CD4-positive, alpha-beta memory T cell (primary cell): ENCODE data around the gene DIP2B. TPM values are rescaled to one million over a fixed set of nuclear protein-coding genes. Genes with fewer than 3 reads are reported as not detected.
A peak's percentile ranks its signal among the peaks of the same experiment; 100 is the strongest.
"Not testable (repeated sequence)": the region's sequence is repeated elsewhere in the genome, so short reads cannot be mapped to it uniquely, and the experiment has no call there.

Source experiments
- CTCF ChIA-PET: fragments of 350-600 bp; sonication (Branson Sonifier 250); formaldehyde crosslinking; loops from one replicate; lab custom pipeline; 2021; ENCODE audit warnings: inconsistent platforms; ENCODE audit not compliant: partially characterized antibody; lab: Charles Lee
- POLR2A ChIA-PET: fragments of 350-600 bp; sonication (Branson Sonifier 250); formaldehyde crosslinking; loops from one replicate; lab custom pipeline; 2021; ENCODE audit not compliant: partially characterized antibody; lab: Charles Lee
- DNase-seq, 5 donors: peaks; one replicate each; pipeline versions ENCODE4 v3.0.0 to v3.0.0-alpha.2; 2020 to 2022; ENCODE audit warnings: mixed read lengths in 1 of 5
- H3K27ac ChIP-seq: one replicate; pipeline ENCODE4 v1.7.0; 2013; ENCODE audit warnings: low read depth, low read length
- H3K27me3 ChIP-seq: 2 replicates; pipeline ENCODE4 v1.7.0; 2013; ENCODE audit warnings: mild to moderate bottlenecking, low read length, moderate library complexity; ENCODE audit not compliant: insufficient read depth
- H3K36me3 ChIP-seq: 2 replicates; pipeline ENCODE4 v1.7.0; 2013; ENCODE audit warnings: mild to moderate bottlenecking, low read length, moderate library complexity; ENCODE audit not compliant: insufficient read depth
- H3K4me1 ChIP-seq: 2 replicates; pipeline ENCODE4 v1.7.0; 2013; ENCODE audit warnings: mild to moderate bottlenecking, low read length, moderate library complexity; ENCODE audit not compliant: insufficient read depth
- H3K4me3 ChIP-seq, 2 donors: one replicate each; pipeline ENCODE4 v1.7.0; 2013; ENCODE audit warnings: low read length in 2 of 2, mild to moderate bottlenecking in 1 of 2
- H3K9me3 ChIP-seq, 2 donors: one replicate each; pipeline ENCODE4 v1.7.0; 2013; ENCODE audit warnings: low read length in 2 of 2, control low read depth in 1 of 2; ENCODE audit not compliant: control insufficient read depth in 1 of 2
- H3K27ac Mint-ChIP-seq, 7 donors: one replicate each; pipeline ENCODE4 v1.8.0; 2020 to 2021; ENCODE audit warnings: mixed read lengths in 7 of 7, mild to moderate bottlenecking in 6 of 7, inconsistent platforms in 3 of 7, moderate library complexity in 3 of 7
- H3K27me3 Mint-ChIP-seq, 2 donors: one replicate each; pipeline ENCODE4 v1.8.0; 2020 to 2021; ENCODE audit warnings: mixed read lengths in 2 of 2
- H3K36me3 Mint-ChIP-seq, 2 donors: one replicate each; pipeline ENCODE4 v1.8.0; 2020 to 2021; ENCODE audit warnings: mixed read lengths in 2 of 2, inconsistent platforms in 1 of 2, mild to moderate bottlenecking in 1 of 2
- H3K4me1 Mint-ChIP-seq, 4 donors: one replicate each; pipeline ENCODE4 v1.8.0; 2020 to 2021; ENCODE audit warnings: mixed read lengths in 4 of 4, mild to moderate bottlenecking in 1 of 4
- H3K4me3 Mint-ChIP-seq, 8 donors: one replicate each; pipeline ENCODE4 v1.8.0; 2020 to 2021; ENCODE audit warnings: mixed read lengths in 8 of 8, mild to moderate bottlenecking in 7 of 8, moderate library complexity in 6 of 8, inconsistent platforms in 3 of 8
- H3K9me3 Mint-ChIP-seq, 8 donors: one replicate each; pipeline ENCODE4 v1.8.0; 2020 to 2021; ENCODE audit warnings: mixed read lengths in 8 of 8, mild to moderate bottlenecking in 5 of 8, inconsistent platforms in 3 of 8, moderate library complexity in 1 of 8
- intact Hi-C: fragments of 100-400 bp; cut with micrococcal nuclease; formaldehyde crosslinking; loops from one replicate; pipeline ENCODE4 v1.15.1; 2023
- polyA plus RNA-seq, 2 donors: library from polyadenylated mRNA; unstranded; fragments of 300-500 nt; fragmentation: Illumina TruSeq; gene quantifications; one replicate each; pipeline ENCODE4 v1.2.3, GENCODE V29; 2021
- total RNA-seq, 2 experiments: library from RNA; stranded (reverse); gene quantifications; one replicate each; pipeline ENCODE4 v1.2.3, GENCODE V29; 2021

DIP2B gene
- total and polyA plus RNA-seq, 4 experiments from 2014 or later: 3.8 to 29.1 (median 20.0) TPM

DNA sequence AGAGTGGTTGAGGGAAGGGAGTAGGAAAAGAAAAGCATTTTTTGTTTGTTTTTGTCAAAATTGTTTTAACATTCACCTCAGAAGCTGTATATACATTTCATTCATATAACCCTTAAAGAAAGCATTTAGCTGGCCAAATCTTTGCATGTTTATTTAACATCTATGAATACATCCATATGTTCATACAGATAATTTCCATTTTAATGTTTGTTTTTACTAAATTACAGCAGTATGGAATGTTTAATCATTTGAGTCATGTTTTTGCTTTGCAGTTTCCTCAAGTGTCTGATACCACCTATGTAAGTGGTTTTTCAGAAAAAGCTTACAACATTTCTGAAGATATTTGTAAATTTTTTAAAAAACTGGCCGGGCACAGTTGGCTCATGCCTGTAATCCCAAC is 174.8 kb downstream of the DIP2B start:
- peaks cover 15% of the 10 kb centered on the region for H3K36me3 ChIP-seq
- Mint-ChIP-seq H3K9me3 (no peaks in the 10 kb centered on the region), H3K4me3 (no peak overlapping the region), H3K36me3 (peaks cover 54 to 72% of the 10 kb centered on the region in 2 donors), H3K27me3 (no peaks in the 10 kb centered on the region), H3K4me1 (no peaks in the 10 kb centered on the region), H3K27ac (no peak overlapping the region)
- no peaks in the 10 kb centered on the region for H3K4me1 ChIP-seq
- CTCF ChIA-PET: no interaction called here
- intact Hi-C loops: no loop called here
- no peaks in the 10 kb centered on the region for H3K27me3 ChIP-seq
- no peak overlapping the region for H3K27ac ChIP-seq
- no peaks in the 10 kb centered on the region for H3K9me3 ChIP-seq
- H3K4me3 ChIP-seq: no peak overlapping the region
- POLR2A ChIA-PET: no interaction called here
- DNase-seq: no peak

DNA sequence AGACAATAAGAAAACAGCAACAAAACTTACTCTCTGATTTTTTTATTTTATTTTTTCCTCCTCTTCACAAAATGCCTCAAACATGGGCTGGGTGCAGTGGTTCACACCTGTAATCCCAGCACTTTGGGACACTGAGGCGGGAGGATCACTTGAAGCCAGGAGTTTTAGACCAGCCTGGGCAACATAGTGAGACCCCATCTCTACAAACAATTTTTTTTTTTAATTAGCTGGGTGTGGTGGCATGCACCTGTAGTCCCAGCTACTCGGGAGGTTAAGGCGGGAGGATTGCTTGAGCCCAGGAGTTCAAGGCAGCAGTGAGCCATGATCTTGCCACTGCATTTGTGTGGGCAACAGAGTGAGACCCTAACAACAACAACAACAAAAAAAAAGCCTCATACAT is 176.3 kb downstream of the DIP2B start:
- H3K9me3 Mint-ChIP-seq, H3K9me3 ChIP-seq, POLR2A ChIA-PET, H3K27ac Mint-ChIP-seq, H3K4me1 ChIP-seq, DNase-seq, H3K4me3 ChIP-seq, H3K27me3 ChIP-seq, H3K4me1 Mint-ChIP-seq, H3K27me3 Mint-ChIP-seq, H3K4me3 Mint-ChIP-seq, CTCF ChIA-PET, intact Hi-C loops, H3K27ac ChIP-seq: not testable (repeated sequence)
- H3K36me3 ChIP-seq: peaks cover 15% of the 10 kb centered on the region
- H3K36me3 Mint-ChIP-seq: peaks cover 49 to 69% of the 10 kb centered on the region in 2 donors

DNA sequence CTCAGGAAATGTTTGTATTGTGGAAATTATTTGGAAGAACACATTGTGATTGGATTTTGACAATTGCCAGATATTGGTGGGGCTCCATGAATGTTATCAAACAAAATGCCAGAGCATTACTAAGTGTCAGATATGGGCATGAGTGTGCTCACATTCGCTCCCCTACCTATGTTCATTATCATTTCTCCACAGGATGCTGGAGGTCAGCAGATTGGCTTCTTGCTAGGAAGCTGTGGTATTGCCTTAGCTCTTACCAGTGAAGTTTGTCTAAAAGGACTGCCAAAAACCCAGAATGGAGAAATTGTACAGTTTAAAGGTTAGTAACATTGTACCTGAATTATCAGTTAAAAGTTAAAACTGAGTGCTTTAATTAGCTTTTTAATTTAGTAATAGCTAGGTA is 180.9 kb downstream of the DIP2B start:
- Histone ChIP-seq H3K36me3 (peaks cover 33% of the 10 kb centered on the region), H3K4me1 (no peaks in the 10 kb centered on the region), H3K27me3 (no peaks in the 10 kb centered on the region), H3K4me3 (no peak overlapping the region), H3K9me3 (no peaks in the 10 kb centered on the region), H3K27ac (no peak overlapping the region)
- ChIA-PET POLR2A (no interaction called here), CTCF (interaction anchor here (0.9 kb wide), 1 partner anchor 182 kb away, joined by 6 read pairs; the partner anchor contains the start of gene DIP2B)
- Mint-ChIP-seq H3K4me1 (no peaks in the 10 kb centered on the region), H3K27ac (no peak overlapping the region), H3K4me3 (no peak overlapping the region), H3K36me3 (peaks cover 41 to 64% of the 10 kb centered on the region in 2 donors), H3K9me3 (no peaks in the 10 kb centered on the region), H3K27me3 (no peaks in the 10 kb centered on the region)
- intact Hi-C loops: no loop called here
- DNase-seq: no peak

DNA sequence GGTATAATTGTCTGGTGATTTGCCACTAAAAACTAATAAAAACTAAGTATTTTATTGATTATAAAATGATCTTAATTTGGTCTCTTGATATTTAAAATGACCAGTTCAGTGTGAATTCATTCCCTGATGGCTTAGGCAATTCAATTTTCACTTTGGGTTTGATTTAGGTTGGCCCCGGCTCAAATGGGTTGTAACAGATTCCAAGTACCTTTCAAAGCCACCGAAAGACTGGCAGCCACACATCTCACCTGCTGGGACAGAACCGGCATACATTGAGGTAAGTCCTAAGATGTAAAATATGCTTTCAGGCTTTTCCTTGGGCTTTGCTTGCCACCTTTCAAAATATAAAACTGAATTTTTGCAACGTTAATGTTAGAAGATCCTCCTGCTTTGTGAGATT is 181.6 kb downstream of the DIP2B start:
- DNase-seq: no peak

DNA sequence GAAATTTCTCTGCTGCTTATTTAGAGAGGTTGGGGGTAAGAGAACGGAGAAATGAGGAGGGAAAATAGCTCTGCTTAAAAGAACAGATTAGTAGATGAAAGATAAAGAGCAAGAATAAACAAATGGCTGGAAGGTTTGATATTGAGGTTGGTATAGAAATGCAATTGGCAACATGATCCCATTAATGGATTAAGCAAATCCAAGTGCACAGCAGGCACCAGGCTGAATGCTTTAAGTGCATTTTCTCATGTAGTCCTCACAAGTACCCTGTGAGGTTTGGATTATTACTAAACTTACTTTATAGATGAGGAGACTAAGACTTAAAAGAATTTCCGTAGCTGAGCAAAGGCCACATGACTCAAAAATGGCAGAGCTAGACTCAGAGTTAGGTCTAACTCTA is 182.2 kb downstream of the DIP2B start:
- no peak for DNase-seq
- intact Hi-C loops: no loop called here
- Mint-ChIP-seq H3K9me3 (no peaks in the 10 kb centered on the region), H3K27ac (no peak overlapping the region), H3K4me1 (no peaks in the 10 kb centered on the region), H3K36me3 (peaks cover 39 to 65% of the 10 kb centered on the region in 2 donors), H3K27me3 (no peaks in the 10 kb centered on the region), H3K4me3 (no peak overlapping the region)
- Histone ChIP-seq H3K36me3 (peaks cover 33% of the 10 kb centered on the region), H3K9me3 (no peaks in the 10 kb centered on the region), H3K27me3 (no peaks in the 10 kb centered on the region), H3K4me1 (no peaks in the 10 kb centered on the region), H3K4me3 (no peak overlapping the region), H3K27ac (no peak overlapping the region)
- ChIA-PET POLR2A (no interaction called here), CTCF (no interaction called here)

More for the DNA sequence above, 181.6 kb downstream of the DIP2B start:
- H3K36me3 Mint-ChIP-seq: peaks cover 42 to 69% of the 10 kb centered on the region in 2 donors
- intact Hi-C loops: no loop called here
- H3K9me3 Mint-ChIP-seq: no peaks in the 10 kb centered on the region
- H3K4me3 Mint-ChIP-seq: no peak overlapping the region
- Histone ChIP-seq H3K27ac (no peak overlapping the region), H3K4me3 (no peak overlapping the region), H3K9me3 (no peaks in the 10 kb centered on the region), H3K27me3 (no peaks in the 10 kb centered on the region), H3K4me1 (no peaks in the 10 kb centered on the region), H3K36me3 (peaks cover 37% of the 10 kb centered on the region)
- no peaks in the 10 kb centered on the region for H3K4me1 Mint-ChIP-seq
- ChIA-PET CTCF (interaction anchor here (0.9 kb wide), 1 partner anchor 183 kb away, joined by 6 read pairs; the partner anchor contains the start of gene DIP2B), POLR2A (no interaction called here)
- H3K27me3 Mint-ChIP-seq: no peaks in the 10 kb centered on the region
- H3K27ac Mint-ChIP-seq: no peak overlapping the region

DNA sequence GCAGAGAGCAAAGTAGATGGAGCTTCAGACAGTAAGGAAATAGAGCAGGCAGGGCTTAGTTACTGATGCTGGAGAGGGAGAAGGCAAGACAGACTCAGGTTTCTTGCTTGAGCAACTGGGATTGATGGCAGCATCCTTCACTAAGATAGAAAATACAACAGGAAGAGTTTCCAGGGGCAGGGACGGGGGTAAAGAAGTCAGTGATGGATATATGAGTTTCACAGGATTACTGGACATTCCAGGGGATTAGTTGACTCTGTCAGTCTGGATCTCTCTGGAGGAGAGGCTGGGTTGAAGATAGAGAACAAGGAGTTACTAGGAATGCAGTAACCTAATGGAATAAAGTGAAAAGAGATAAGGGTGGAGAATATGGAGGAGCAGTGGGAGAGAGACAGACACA is 184.7 kb downstream of the DIP2B start:
- no peaks in the 10 kb centered on the region for H3K4me1 Mint-ChIP-seq
- no peak overlapping the region for H3K4me3 ChIP-seq
- H3K36me3 Mint-ChIP-seq: peaks cover 38 to 68% of the 10 kb centered on the region in 2 donors
- H3K4me3 Mint-ChIP-seq: peak overlapping the region in 1 of 8 donors; percentile 21
- no peaks in the 10 kb centered on the region for H3K4me1 ChIP-seq
- ChIA-PET CTCF (no interaction called here), POLR2A (no interaction called here)
- peak overlapping the region in 4 of 7 donors; percentile 1 to 18 (median 6) for H3K27ac Mint-ChIP-seq
- intact Hi-C loops: no loop called here
- no peaks in the 10 kb centered on the region for H3K9me3 Mint-ChIP-seq
- no peaks in the 10 kb centered on the region for H3K27me3 Mint-ChIP-seq
- no peaks in the 10 kb centered on the region for H3K27me3 ChIP-seq
- H3K27ac ChIP-seq: no peak overlapping the region
- DNase-seq: no peak
- peaks cover 33% of the 10 kb centered on the region for H3K36me3 ChIP-seq
- H3K9me3 ChIP-seq: no peaks in the 10 kb centered on the region

DNA sequence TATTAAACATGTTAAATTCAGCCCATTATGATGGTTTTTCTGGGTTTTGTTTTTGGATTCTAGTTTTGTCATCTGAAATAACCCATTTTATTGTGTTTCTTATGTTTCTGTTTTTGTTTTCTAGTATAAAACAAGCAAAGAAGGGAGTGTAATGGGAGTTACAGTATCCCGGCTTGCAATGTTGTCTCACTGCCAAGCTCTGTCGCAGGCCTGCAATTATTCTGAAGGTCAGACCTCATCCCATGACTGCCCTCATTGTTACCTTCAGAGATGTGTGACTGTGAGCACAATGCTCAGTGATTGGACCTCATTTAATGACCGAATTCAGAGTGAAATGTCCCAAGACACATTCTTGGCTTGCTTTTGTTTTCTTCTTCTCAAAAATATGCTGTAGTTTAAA is 186.1 kb downstream of the DIP2B start:
- no peaks in the 10 kb centered on the region for H3K9me3 ChIP-seq
- DNase-seq: no peak
- POLR2A ChIA-PET: no interaction called here
- H3K27ac ChIP-seq: no peak overlapping the region
- Mint-ChIP-seq H3K9me3 (no peaks in the 10 kb centered on the region), H3K27me3 (no peaks in the 10 kb centered on the region), H3K27ac (peak overlapping the region in 2 of 7 donors; percentile 9 to 12), H3K4me1 (no peaks in the 10 kb centered on the region), H3K36me3 (peaks cover 46 to 69% of the 10 kb centered on the region in 2 donors), H3K4me3 (no peak overlapping the region)
- intact Hi-C loops: no loop called here
- H3K27me3 ChIP-seq: no peaks in the 10 kb centered on the region
- CTCF ChIA-PET: no interaction called here
- H3K36me3 ChIP-seq: peaks cover 40% of the 10 kb centered on the region
- H3K4me3 ChIP-seq: no peak overlapping the region
- no peaks in the 10 kb centered on the region for H3K4me1 ChIP-seq

DNA sequence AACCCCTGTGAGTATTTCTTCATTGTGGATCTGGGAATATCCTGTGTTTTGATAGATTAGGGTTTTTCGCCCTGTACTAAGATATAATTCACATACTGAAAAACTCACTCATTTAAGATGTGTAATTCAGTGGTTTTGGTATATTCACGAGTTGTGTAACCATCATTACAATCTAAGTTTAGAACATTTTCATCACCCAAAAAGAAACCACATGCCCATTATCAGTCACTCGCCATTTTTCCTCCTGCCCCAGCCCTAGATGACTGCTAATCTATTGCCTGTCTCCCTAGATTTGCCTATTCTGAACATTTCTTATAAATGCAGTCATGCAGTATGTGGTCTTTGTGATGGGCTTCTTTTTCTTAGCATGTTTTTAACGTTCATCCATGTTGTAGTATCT is 191.2 kb downstream of the DIP2B start:
- ChIA-PET POLR2A (no interaction called here), CTCF (no interaction called here)
- no peaks in the 10 kb centered on the region for H3K9me3 Mint-ChIP-seq
- no peaks in the 10 kb centered on the region for H3K27me3 Mint-ChIP-seq
- H3K4me1 Mint-ChIP-seq: no peaks in the 10 kb centered on the region
- H3K27ac Mint-ChIP-seq: no peak overlapping the region
- peaks cover 53 to 75% of the 10 kb centered on the region in 2 donors for H3K36me3 Mint-ChIP-seq
- Histone ChIP-seq H3K4me3 (no peak overlapping the region), H3K4me1 (no peaks in the 10 kb centered on the region), H3K36me3 (peaks cover 59% of the 10 kb centered on the region), H3K27me3 (no peaks in the 10 kb centered on the region), H3K9me3 (no peaks in the 10 kb centered on the region), H3K27ac (no peak overlapping the region)
- intact Hi-C loops: no loop called here
- no peak for DNase-seq
- no peak overlapping the region for H3K4me3 Mint-ChIP-seq
